ENCODE measurements around the gene DNAJB9. TPM values are rescaled to one million over a fixed set of nuclear protein-coding genes. Genes with fewer than 3 reads are reported as not detected.

Gene DNAJB9
- total and polyA plus RNA-seq, 2 of the 13 experiments (the other 11 are each of a cell fraction or from before 2014, with no cell fraction given) = 8.6 to 16.4 TPM

DNA sequence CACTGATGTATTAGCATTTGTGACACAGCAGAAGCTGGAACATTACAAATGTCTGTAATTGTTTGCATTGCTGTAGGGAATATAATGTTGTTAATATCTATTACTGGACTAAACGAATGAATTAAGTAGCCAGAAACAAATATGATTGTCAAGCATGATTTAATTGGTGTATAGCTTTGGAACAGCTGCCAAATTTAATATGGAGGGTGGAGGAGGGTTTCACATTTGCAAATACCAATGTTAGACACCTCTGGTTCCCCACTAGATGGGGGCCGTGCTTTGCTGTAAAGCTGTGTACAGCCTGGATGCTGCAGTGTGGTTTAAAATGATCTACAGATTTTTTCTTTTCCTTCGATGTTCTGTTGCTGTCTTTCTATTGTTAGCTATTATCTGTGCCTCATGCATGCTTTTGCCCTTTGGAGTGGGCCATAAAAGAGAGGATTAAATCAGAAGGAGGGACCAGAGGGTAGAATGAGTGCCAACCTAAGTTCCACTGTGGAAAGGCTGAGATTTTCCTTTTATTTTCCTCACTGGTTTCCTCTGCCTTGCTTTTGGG lies 23.1 kb downstream of the DNAJB9 start (continued):
- no peak for TF ChIP-seq GPN1 (CRISPR knock-in tag; IDR thresholded peaks at IDR 0.05; ENCODE audit: borderline replicate concordance)
- TF ChIP-seq SP1 (IDR thresholded peaks at IDR 0.05) = no peak
- TF ChIP-seq SP1 (CRISPR knock-in tag; IDR thresholded peaks at IDR 0.05) = no peak
- TF ChIP-seq TOPORS (CRISPR knock-in tag; IDR thresholded peaks at IDR 0.05) = no peak
- no peak for TF ChIP-seq ZNF3 (CRISPR knock-in tag; IDR thresholded peaks at IDR 0.05)
- TF ChIP-seq, protein P1, sequence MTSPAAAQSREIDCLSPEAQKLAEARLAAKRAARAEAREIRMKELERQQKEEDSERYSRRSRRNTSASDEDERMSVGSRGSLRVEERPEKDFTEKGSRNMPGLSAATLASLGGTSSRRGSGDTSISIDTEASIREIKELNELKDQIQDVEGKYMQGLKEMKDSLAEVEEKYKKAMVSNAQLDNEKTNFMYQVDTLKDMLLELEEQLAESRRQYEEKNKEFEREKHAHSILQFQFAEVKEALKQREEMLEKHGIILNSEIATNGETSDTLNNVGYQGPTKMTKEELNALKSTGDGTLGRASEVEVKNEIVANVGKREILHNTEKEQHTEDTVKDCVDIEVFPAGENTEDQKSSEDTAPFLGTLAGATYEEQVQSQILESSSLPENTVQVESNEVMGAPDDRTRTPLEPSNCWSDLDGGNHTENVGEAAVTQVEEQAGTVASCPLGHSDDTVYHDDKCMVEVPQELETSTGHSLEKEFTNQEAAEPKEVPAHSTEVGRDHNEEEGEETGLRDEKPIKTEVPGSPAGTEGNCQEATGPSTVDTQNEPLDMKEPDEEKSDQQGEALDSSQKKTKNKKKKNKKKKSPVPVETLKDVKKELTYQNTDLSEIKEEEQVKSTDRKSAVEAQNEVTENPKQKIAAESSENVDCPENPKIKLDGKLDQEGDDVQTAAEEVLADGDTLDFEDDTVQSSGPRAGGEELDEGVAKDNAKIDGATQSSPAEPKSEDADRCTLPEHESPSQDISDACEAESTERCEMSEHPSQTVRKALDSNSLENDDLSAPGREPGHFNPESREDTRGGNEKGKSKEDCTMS (CRISPR knock-in tag; conservative IDR thresholded peaks at IDR 0.05) = no peak
- TF ChIP-seq ZNF792 (CRISPR knock-in tag; IDR thresholded peaks at IDR 0.05) = no peak
- no peak for TF ChIP-seq NFIB (CRISPR knock-in tag; IDR thresholded peaks at IDR 0.05; ENCODE audit: borderline replicate concordance)
- TF ChIP-seq CSRNP1 (CRISPR knock-in tag; IDR thresholded peaks at IDR 0.05) = no peak
- no peak for TF ChIP-seq PRDM4 (CRISPR knock-in tag; IDR thresholded peaks at IDR 0.05; ENCODE audit: borderline replicate concordance)
- no peak for TF ChIP-seq ZNF780A (CRISPR knock-in tag; IDR thresholded peaks at IDR 0.05)
- no peak for TF ChIP-seq ATF7 (IDR thresholded peaks at IDR 0.05)
- no peak for TF ChIP-seq ATF7 (CRISPR knock-in tag; IDR thresholded peaks at IDR 0.05)
- TF ChIP-seq, protein P2, sequence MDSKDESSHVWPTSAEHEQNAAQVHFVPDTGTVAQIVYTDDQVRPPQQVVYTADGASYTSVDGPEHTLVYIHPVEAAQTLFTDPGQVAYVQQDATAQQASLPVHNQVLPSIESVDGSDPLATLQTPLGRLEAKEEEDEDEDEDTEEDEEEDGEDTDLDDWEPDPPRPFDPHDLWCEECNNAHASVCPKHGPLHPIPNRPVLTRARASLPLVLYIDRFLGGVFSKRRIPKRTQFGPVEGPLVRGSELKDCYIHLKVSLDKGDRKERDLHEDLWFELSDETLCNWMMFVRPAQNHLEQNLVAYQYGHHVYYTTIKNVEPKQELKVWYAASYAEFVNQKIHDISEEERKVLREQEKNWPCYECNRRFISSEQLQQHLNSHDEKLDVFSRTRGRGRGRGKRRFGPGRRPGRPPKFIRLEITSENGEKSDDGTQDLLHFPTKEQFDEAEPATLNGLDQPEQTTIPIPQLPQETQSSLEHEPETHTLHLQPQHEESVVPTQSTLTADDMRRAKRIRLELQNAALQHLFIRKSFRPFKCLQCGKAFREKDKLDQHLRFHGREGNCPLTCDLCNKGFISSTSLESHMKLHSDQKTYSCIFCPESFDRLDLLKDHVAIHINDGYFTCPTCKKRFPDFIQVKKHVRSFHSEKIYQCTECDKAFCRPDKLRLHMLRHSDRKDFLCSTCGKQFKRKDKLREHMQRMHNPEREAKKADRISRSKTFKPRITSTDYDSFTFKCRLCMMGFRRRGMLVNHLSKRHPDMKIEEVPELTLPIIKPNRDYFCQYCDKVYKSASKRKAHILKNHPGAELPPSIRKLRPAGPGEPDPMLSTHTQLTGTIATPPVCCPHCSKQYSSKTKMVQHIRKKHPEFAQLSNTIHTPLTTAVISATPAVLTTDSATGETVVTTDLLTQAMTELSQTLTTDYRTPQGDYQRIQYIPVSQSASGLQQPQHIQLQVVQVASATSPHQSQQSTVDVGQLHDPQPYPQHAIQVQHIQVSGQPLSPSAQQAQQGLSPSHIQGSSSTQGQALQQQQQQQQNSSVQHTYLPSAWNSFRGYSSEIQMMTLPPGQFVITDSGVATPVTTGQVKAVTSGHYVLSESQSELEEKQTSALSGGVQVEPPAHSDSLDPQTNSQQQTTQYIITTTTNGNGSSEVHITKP (CRISPR knock-in tag; IDR thresholded peaks at IDR 0.05; ENCODE audit: low read depth) = no peak
- TF ChIP-seq, protein P3, sequence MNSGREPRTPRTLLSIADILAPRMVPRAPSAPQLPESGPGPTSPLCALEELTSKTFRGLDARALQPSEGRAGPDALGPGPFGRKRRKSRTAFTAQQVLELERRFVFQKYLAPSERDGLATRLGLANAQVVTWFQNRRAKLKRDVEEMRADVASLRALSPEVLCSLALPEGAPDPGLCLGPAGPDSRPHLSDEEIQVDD (CRISPR knock-in tag; IDR thresholded peaks at IDR 0.05; ENCODE audit: borderline replicate concordance) = no peak
- peak; percentile 35 for TF ChIP-seq STAG1 (CRISPR knock-in tag; IDR thresholded peaks at IDR 0.05)
